ENCODE results near the gene FGF23.
"Not testable (repeated sequence)": the region's sequence is repeated elsewhere in the genome, so short reads cannot be mapped to it uniquely, and the experiment has no call there.

FGF23 gene

GRCh38 chr12:4404877-4405637, 25.5 kb upstream of the FGF23 start:
- H3K4me1 ChIP-seq (ENCODE audit: control insufficient read depth, insufficient read depth, low read length); H3K27ac ChIP-seq (ENCODE audit: low read depth, low read length); H3K4me3 ChIP-seq (ENCODE audit: low read length); H3K36me3 ChIP-seq (ENCODE audit: control insufficient read depth, insufficient read depth, low read length); H3K27me3 ChIP-seq (ENCODE audit: control insufficient read depth, insufficient read depth, low read length); H3K9ac ChIP-seq (ENCODE audit: low read length): not testable (repeated sequence)

- no peaks in the 10 kb centered on the region for H3K27me3 ChIP-seq (ENCODE audit: control insufficient read depth, insufficient read depth, low read length)
- H3K4me3 ChIP-seq (ENCODE audit: low read length), result no peak overlapping the region
- no peaks in the 10 kb centered on the region for H3K36me3 ChIP-seq (ENCODE audit: control insufficient read depth, insufficient read depth, low read length)
- H3K9ac ChIP-seq (ENCODE audit: low read length), result no peak overlapping the region
- H3K27ac ChIP-seq (ENCODE audit: low read depth, low read length), result no peak overlapping the region
- H3K4me1 ChIP-seq (ENCODE audit: control insufficient read depth, insufficient read depth, low read length), result no peaks in the 10 kb centered on the region
Measured at GRCh38 chr12:4402996-4403395, 23.5 kb upstream of the FGF23 start.

- Histone ChIP-seq H3K27ac (ENCODE audit: low read depth, low read length) (no peak overlapping the region), H3K4me1 (ENCODE audit: control insufficient read depth, insufficient read depth, low read length) (no peaks in the 10 kb centered on the region), H3K36me3 (ENCODE audit: control insufficient read depth, insufficient read depth, low read length) (no peaks in the 10 kb centered on the region), H3K27me3 (ENCODE audit: control insufficient read depth, insufficient read depth, low read length) (no peaks in the 10 kb centered on the region), H3K4me3 (ENCODE audit: low read length) (no peak overlapping the region), H3K9ac (ENCODE audit: low read length) (no peak overlapping the region)
Measured at GRCh38 chr12:4401117-4401516, 21.6 kb upstream of the FGF23 start.

GRCh38 chr12:4395818-4396217, 16.3 kb upstream of the FGF23 start:
- Histone ChIP-seq H3K4me1 (ENCODE audit: control insufficient read depth, insufficient read depth, low read length) (no peaks in the 10 kb centered on the region), H3K9ac (ENCODE audit: low read length) (no peak overlapping the region), H3K27me3 (ENCODE audit: control insufficient read depth, insufficient read depth, low read length) (no peaks in the 10 kb centered on the region), H3K4me3 (ENCODE audit: low read length) (no peak overlapping the region), H3K27ac (ENCODE audit: low read depth, low read length) (no peak overlapping the region), H3K36me3 (ENCODE audit: control insufficient read depth, insufficient read depth, low read length) (no peaks in the 10 kb centered on the region)

- H3K27ac ChIP-seq (ENCODE audit: low read depth, low read length), result no peak overlapping the region
- H3K4me3 ChIP-seq (ENCODE audit: low read length), result no peak overlapping the region
- H3K36me3 ChIP-seq (ENCODE audit: control insufficient read depth, insufficient read depth, low read length), result no peaks in the 10 kb centered on the region
- no peaks in the 10 kb centered on the region for H3K27me3 ChIP-seq (ENCODE audit: control insufficient read depth, insufficient read depth, low read length)
- no peak overlapping the region for H3K9ac ChIP-seq (ENCODE audit: low read length)
- H3K4me1 ChIP-seq (ENCODE audit: control insufficient read depth, insufficient read depth, low read length), result no peaks in the 10 kb centered on the region
Measured at GRCh38 chr12:4393211-4393610, 13.7 kb upstream of the FGF23 start.

- no peaks in the 10 kb centered on the region for H3K36me3 ChIP-seq (ENCODE audit: control insufficient read depth, insufficient read depth, low read length)
Measured at GRCh38 chr12:4392223-4392742, 12.8 kb upstream of the FGF23 start.

GRCh38 chr12:4388662-4389061, 9.2 kb upstream of the FGF23 start:
- H3K4me3 ChIP-seq (ENCODE audit: low read length), result no peak overlapping the region

More at GRCh38 chr12:4392223-4392742, 12.8 kb upstream of the FGF23 start:
- Histone ChIP-seq H3K4me3 (ENCODE audit: low read length) (no peak overlapping the region), H3K9ac (ENCODE audit: low read length) (no peak overlapping the region), H3K4me1 (ENCODE audit: control insufficient read depth, insufficient read depth, low read length) (no peaks in the 10 kb centered on the region), H3K27ac (ENCODE audit: low read depth, low read length) (no peak overlapping the region), H3K27me3 (ENCODE audit: control insufficient read depth, insufficient read depth, low read length) (no peaks in the 10 kb centered on the region)

GRCh38 chr12:4388032-4388431, 8.5 kb upstream of the FGF23 start:
- Histone ChIP-seq H3K36me3 (ENCODE audit: control insufficient read depth, insufficient read depth, low read length) (no peaks in the 10 kb centered on the region), H3K27me3 (ENCODE audit: control insufficient read depth, insufficient read depth, low read length) (no peaks in the 10 kb centered on the region)

More at GRCh38 chr12:4388662-4389061, 9.2 kb upstream of the FGF23 start:
- Histone ChIP-seq H3K9ac (ENCODE audit: low read length) (no peak overlapping the region), H3K27ac (ENCODE audit: low read depth, low read length) (no peak overlapping the region), H3K27me3 (ENCODE audit: control insufficient read depth, insufficient read depth, low read length) (no peaks in the 10 kb centered on the region), H3K4me1 (ENCODE audit: control insufficient read depth, insufficient read depth, low read length) (no peaks in the 10 kb centered on the region), H3K36me3 (ENCODE audit: control insufficient read depth, insufficient read depth, low read length) (no peaks in the 10 kb centered on the region)

GRCh38 chr12:4387607-4388006, 8.1 kb upstream of the FGF23 start:
- Histone ChIP-seq H3K36me3 (ENCODE audit: control insufficient read depth, insufficient read depth, low read length) (no peaks in the 10 kb centered on the region), H3K4me1 (ENCODE audit: control insufficient read depth, insufficient read depth, low read length) (no peaks in the 10 kb centered on the region), H3K9ac (ENCODE audit: low read length) (no peak overlapping the region), H3K4me3 (ENCODE audit: low read length) (no peak overlapping the region), H3K27ac (ENCODE audit: low read depth, low read length) (no peak overlapping the region), H3K27me3 (ENCODE audit: control insufficient read depth, insufficient read depth, low read length) (no peaks in the 10 kb centered on the region)

More at GRCh38 chr12:4388032-4388431, 8.5 kb upstream of the FGF23 start:
- Histone ChIP-seq H3K27ac (ENCODE audit: low read depth, low read length) (no peak overlapping the region), H3K4me3 (ENCODE audit: low read length) (no peak overlapping the region), H3K9ac (ENCODE audit: low read length) (no peak overlapping the region), H3K4me1 (ENCODE audit: control insufficient read depth, insufficient read depth, low read length) (no peaks in the 10 kb centered on the region)

GRCh38 chr12:4386801-4387200, 7.3 kb upstream of the FGF23 start:
- no peak overlapping the region for H3K4me3 ChIP-seq (ENCODE audit: low read length)
- H3K27me3 ChIP-seq (ENCODE audit: control insufficient read depth, insufficient read depth, low read length), result no peaks in the 10 kb centered on the region
- H3K27ac ChIP-seq (ENCODE audit: low read depth, low read length), result no peak overlapping the region
- no peaks in the 10 kb centered on the region for H3K4me1 ChIP-seq (ENCODE audit: control insufficient read depth, insufficient read depth, low read length)
- H3K9ac ChIP-seq (ENCODE audit: low read length), result no peak overlapping the region
- no peaks in the 10 kb centered on the region for H3K36me3 ChIP-seq (ENCODE audit: control insufficient read depth, insufficient read depth, low read length)

GRCh38 chr12:4383304-4383865, 3.9 kb upstream of the FGF23 start:
- Histone ChIP-seq H3K9ac (ENCODE audit: low read length) (no peak overlapping the region), H3K4me3 (ENCODE audit: low read length) (no peak overlapping the region)

GRCh38 chr12:4380332-4380731, 820 bp upstream of the FGF23 start:
- no peak overlapping the region for H3K27ac ChIP-seq (ENCODE audit: low read depth, low read length)
- peaks cover 3% of the 10 kb centered on the region for H3K27me3 ChIP-seq (ENCODE audit: control insufficient read depth, insufficient read depth, low read length)

More at GRCh38 chr12:4383304-4383865, 3.9 kb upstream of the FGF23 start:
- no peak overlapping the region for H3K27ac ChIP-seq (ENCODE audit: low read depth, low read length)
- H3K27me3 ChIP-seq (ENCODE audit: control insufficient read depth, insufficient read depth, low read length), result peaks cover 3% of the 10 kb centered on the region
- H3K4me1 ChIP-seq (ENCODE audit: control insufficient read depth, insufficient read depth, low read length), result no peaks in the 10 kb centered on the region
- H3K36me3 ChIP-seq (ENCODE audit: control insufficient read depth, insufficient read depth, low read length), result no peaks in the 10 kb centered on the region

GRCh38 chr12:4378772-4379171, 740 bp downstream of the FGF23 start:
- no peak overlapping the region for H3K9ac ChIP-seq (ENCODE audit: low read length)
- no peak overlapping the region for H3K27ac ChIP-seq (ENCODE audit: low read depth, low read length)
- no peaks in the 10 kb centered on the region for H3K36me3 ChIP-seq (ENCODE audit: control insufficient read depth, insufficient read depth, low read length)
- H3K4me3 ChIP-seq (ENCODE audit: low read length), result no peak overlapping the region
- peaks cover 3% of the 10 kb centered on the region for H3K27me3 ChIP-seq (ENCODE audit: control insufficient read depth, insufficient read depth, low read length)
- no peaks in the 10 kb centered on the region for H3K4me1 ChIP-seq (ENCODE audit: control insufficient read depth, insufficient read depth, low read length)

More at GRCh38 chr12:4380332-4380731, 820 bp upstream of the FGF23 start:
- Histone ChIP-seq H3K36me3 (ENCODE audit: control insufficient read depth, insufficient read depth, low read length) (no peaks in the 10 kb centered on the region), H3K9ac (ENCODE audit: low read length) (no peak overlapping the region), H3K4me3 (ENCODE audit: low read length) (no peak overlapping the region), H3K4me1 (ENCODE audit: control insufficient read depth, insufficient read depth, low read length) (no peaks in the 10 kb centered on the region)
